GM04503 (cell line): ENCODE data around the gene PPM1E.

Experiments
- DNase-seq: peaks from one replicate; pipeline ENCODE4 v3.0.0-alpha.2; 2012; ENCODE audit warnings: low read depth

The PPM1E gene

DNA sequence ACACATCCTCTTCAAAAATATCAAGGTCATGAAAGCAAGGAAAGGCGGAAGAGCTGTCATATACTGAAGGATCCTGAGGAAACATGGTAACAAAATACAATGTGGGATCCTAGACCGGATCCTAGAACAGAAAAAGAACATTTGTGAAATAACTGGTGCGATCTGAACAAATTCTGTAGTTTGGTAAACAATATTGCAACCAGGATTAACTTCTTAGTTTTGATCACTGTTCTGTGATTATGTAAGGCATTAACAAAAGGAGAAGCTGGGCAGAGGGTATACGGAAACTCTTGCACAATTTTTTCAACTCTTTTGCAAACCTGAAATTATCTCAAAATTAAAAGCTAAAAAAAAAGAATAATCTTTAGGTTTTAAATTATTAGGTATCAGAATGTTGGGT, 241.3 kb downstream of the PPM1E start:
- DNase-seq = no peak

- DNase-seq = no peak
Observed at GRCh38 chr17:58997756-58998553, 242.3 kb downstream of the PPM1E start.

DNA sequence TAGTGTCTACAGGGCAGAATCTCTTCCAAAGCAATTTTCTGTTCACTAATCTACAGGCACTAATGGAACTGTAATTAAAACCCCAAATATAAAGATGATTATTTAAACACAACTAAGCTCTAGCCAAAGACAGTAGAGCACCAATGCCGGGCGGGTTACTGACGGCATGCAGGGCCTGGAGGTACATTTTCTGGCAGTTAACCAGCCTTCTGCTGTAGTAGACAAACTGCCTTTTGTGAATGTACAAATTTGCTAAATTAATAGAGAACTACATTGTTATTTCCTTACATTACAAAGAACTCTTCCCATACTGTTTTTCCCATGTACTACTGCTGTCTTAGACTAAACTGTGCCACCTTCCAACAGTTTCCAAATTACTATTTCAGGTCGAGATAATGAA, 243.2 kb downstream of the PPM1E start:
- no peak for DNase-seq

DNA sequence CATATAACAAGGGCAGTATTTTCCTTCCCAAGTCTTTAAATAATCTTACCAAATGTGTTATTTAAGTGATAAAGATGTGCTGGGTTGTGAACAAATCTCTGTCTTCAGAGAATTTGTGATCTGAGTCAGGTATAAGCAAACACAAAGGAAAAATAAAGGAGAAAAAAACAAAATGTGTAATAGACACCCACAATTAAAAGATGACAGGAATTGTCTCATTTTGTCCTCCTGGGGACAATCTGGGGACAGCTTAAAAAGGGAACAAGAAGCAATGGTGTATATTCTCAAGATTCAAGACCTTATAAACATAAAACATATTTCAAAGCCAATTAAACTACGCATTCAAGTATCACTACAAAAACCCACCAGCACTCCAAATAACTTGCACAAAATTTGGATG, 243.8 kb downstream of the PPM1E start:
- DNase-seq = no peak

DNA sequence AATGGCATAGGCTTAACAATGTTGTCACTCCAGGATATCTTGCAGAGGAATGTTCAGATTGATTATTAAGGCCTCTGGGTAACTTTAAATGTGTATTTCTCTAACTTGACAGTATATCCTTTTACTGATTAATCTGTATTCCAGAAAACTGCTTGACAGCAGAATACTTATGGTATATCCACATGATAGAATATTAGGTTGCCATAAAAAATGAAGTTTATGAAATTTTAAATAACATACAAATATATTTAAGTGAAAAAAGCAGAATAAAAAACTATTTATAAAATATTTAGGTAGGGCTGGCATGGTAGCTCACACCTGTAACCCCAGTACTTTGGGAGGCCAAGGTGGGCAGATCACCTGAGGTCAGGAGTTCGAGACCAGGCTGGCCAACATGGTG, 244.4 kb downstream of the PPM1E start:
- DNase-seq = no peak

GRCh38 chr17:59001158-59001814, 245.6 kb downstream of the PPM1E start:
- DNase-seq = no peak

DNA sequence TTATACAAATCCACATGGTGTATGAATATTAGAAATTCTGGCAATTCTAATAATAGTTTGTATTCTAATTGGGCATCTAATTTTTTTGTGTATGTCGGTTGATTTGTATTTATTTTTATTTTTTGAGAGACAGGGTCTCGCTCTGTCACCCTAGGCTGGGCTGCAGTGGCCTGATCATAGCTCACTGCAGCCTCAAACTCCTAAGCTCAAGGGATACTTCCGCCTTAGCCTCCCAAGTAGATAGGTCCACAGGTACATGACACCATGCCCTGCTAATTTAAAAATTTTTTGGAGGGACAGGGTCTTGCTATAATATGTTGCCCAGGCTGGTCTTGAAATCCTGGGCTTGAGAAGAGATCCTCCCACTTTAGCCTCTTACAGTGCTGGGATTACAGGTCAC, 246.5 kb downstream of the PPM1E start:
- DNase-seq = no peak

- DNase-seq = no peak
Observed at GRCh38 chr17:59002848-59003247, 247.2 kb downstream of the PPM1E start.

DNA sequence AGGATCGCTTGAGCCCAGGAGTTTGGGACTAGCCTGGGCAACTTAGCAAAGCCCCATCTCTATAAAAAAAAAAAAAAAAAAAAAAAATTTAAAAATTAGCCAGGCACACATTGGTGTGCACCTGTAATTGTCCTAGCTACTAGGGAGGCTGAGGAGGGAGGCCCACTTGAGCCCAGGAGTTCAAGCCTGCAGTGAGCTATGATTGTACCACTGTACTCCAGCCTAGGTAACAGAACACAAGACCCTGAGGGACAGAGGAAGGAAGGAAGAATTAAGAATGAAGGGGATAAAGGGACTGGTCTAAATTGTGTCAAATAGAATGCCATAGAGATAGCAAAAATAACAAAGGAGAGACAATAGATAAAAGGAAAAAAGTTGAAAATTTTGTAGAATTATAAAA, 248.2 kb downstream of the PPM1E start:
- no peak for DNase-seq

DNA sequence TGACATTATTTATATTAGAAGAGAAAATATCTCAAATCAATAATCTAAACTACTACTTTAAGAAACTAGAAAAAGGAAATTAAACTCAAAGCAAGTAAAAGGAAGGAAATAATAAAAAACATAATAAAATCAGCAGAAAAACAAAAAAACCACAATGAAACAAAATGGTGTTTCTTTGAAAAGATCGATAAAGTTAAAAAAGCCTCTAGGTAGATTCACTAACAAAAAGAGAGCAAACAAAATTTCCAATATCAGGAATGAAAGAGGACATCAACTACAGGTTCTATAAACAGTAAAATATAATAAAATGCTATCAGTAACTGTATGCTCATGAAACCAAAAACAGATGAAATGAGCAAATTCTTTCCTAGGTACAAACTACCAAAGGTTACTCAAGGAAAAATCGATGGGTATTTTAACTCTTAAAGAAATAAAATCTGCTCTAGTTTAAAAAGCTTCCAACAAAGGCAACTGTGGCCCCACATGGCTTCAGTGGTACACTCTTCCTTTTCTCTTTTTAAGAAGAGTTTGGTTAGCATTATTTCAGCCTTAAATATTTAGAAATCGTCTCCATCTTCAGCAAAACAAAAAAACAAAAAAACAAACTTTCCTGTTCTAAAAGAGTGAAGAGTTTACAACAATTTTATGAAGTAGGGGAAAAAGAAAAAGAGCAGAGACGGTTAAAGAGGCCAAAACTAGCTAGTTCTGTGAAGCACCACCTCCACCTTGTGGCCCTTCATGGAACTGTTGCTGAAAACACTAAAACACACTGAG, 248.9 kb downstream of the PPM1E start:
- DNase-seq = no peak

- no peak for DNase-seq
Observed at GRCh38 chr17:59007995-59008394, 252.3 kb downstream of the PPM1E start.

GRCh38 chr17:59008737-59009136, 253.1 kb downstream of the PPM1E start:
- no peak for DNase-seq

DNA sequence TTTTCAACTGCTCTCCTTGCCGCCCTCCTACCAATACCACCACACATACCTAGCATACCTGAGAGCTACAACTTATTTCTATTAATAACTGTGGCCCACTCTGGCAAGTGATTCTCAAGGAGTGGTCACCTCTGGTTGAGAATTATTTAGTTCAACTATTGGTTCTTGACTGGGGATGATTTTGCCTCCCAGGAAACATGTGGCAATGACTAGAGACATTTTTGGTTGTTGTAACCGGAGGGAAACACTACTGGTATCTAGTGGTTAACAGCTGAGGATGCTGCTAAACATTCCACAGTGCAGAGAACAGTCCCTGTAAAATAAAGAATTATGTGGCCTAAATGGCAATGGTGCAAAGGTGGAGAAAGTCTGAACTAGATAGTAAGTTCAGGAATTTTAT, 254.4 kb downstream of the PPM1E start:
- DNase-seq = no peak

- no peak for DNase-seq
Observed at GRCh38 chr17:59011975-59012374, 256.3 kb downstream of the PPM1E start.

- DNase-seq = no peak
Observed at GRCh38 chr17:59018019-59018418, 262.4 kb downstream of the PPM1E start.

DNA sequence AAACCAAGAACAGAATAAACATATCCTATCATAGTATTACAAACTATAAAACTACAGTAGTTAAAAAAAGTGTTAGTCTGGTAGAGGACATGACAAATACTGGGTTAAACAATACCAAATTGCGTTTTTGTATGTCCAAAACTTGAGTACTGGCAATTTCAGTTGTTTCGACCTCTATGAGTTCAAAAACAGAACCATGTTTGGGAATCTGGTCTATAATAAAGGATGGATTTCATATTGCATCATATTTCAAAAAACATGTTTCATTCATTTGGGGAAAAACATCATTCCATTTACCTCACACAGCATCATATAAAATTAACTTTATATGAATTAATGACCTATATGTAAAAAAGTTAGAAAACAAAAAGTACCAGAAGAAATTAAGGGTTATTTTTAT, 269.3 kb downstream of the PPM1E start:
- DNase-seq = no peak

DNA sequence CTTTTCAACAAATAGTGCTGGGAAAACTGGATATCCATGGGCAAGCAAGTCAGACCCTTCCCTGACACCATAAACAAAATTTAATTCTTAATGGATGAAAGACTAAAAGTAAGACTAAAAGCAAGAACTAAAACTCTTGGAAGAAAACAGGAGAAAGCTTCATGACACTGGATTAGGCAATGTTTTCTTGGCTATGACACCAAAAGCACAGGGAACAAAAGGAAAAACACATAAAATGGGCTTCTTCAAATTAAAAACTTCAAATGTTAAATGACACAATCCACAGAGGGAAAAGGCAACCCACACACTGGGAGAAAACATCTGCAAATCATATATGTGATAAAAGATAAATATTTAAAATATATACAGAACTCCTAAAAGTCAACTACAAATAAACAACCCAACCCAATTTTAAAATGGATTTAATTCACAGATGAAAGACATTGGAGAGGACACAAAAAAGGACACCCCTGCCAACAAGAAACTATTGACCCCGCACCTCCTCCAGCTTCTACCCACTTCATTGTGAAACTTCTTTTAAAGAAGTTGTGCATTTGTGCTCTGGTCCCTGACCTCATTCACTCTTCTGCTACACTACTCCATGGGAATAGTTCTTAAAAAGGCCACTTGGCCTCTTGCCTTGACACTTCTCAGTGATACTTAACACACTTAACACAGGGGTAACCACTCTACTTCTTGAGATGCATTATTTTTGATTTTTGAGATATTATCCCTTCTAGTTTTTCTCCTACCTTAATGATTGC, 270.7 kb downstream of the PPM1E start:
- DNase-seq = no peak

GRCh38 chr17:59027750-59028149, 272.1 kb downstream of the PPM1E start:
- no peak for DNase-seq

DNA sequence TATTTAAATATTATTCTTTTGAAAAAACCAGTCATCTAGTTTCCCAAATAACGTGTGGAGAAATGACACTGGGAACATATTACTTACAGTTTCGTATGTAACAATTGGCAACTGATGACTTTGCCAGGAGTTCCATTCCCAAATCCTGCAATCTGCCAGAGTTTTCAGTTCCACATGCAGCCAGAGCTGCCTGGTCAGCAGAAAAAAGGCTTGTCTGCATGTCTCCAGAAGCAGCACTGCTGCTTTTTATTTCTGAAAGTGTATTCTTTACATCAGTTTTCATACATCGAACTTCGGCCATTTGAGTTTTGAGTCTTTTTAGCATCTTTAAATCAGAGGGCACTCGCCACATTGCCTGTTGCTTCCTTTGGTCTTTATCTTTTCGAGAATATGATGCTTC, 272.7 kb downstream of the PPM1E start:
- no peak for DNase-seq

DNA sequence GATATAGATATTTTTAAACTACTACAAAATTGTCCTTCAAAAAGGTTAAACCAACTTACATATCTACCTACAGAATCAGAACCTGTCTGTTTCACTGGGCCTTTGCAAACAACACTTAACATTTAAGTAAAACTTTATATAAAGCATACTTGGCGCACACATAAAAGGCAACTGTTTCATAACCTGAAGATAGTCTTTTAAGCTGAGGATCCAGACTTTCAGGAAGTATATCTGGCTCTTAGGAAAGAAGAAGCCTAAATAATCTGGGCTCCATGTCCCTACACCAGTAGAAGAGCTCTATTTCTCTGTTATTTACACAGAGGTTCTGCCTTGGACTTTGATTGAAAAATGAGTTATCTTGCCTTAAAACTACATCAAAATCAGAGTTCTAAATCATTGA, 275.2 kb downstream of the PPM1E start:
- DNase-seq = no peak
